Activated CD4-positive, CD25-positive, alpha-beta regulatory T cell treated with anti-CD3 and anti-CD28 coated beads, Interleukin-2, amount 50 U/mL, for 16 hours (primary cell): ENCODE data around the gene GARIN3.
"Not testable (repeated sequence)": the region's sequence is repeated elsewhere in the genome, so short reads cannot be mapped to it uniquely, and the experiment has no call there.

Experiments
- DNase-seq: peaks from one replicate; pipeline ENCODE4 v3.0.0-alpha.2; 2020; ENCODE audit warnings: low read depth, low spot score

The GARIN3 gene

GRCh38 chr5:157166214-157167213 lies at the start of gene GARIN3:
GARIN3 (minus strand) TSS chr5:157166264; CDS start chr5:157166168, 96 bp downstream.
- DNase-seq, result no peak

GRCh38 chr5:157215514-157216167 lies 49.6 kb upstream of the GARIN3 start:
- no peak for DNase-seq

GRCh38 chr5:157214861-157215513 lies 48.9 kb upstream of the GARIN3 start:
- DNase-seq, result no peak

- DNase-seq, result no peak
These were observed 48.4 kb upstream of the GARIN3 start for GRCh38 chr5:157214415-157214814.

- DNase-seq, result no peak
These were observed 47.6 kb upstream of the GARIN3 start for GRCh38 chr5:157213527-157214243.

GRCh38 chr5:157212307-157212706 lies 46.2 kb upstream of the GARIN3 start:
- no peak for DNase-seq

GRCh38 chr5:157210652-157211051 lies 44.6 kb upstream of the GARIN3 start:
- DNase-seq, result not testable (repeated sequence)

GRCh38 chr5:157205708-157206107 lies 39.6 kb upstream of the GARIN3 start:
- DNase-seq, result no peak

- no peak for DNase-seq
These were observed 38.7 kb upstream of the GARIN3 start for GRCh38 chr5:157204765-157205164.

GRCh38 chr5:157203417-157203816 lies 37.4 kb upstream of the GARIN3 start:
- DNase-seq, result no peak

- no peak for DNase-seq
These were observed 35.8 kb upstream of the GARIN3 start for GRCh38 chr5:157201857-157202256.

- no peak for DNase-seq
These were observed 32.4 kb upstream of the GARIN3 start for GRCh38 chr5:157198277-157198986.

GRCh38 chr5:157197086-157197485 lies 31.0 kb upstream of the GARIN3 start:
- DNase-seq, result no peak

GRCh38 chr5:157196045-157196444 lies 30.0 kb upstream of the GARIN3 start:
- DNase-seq, result no peak

GRCh38 chr5:157193699-157194424 lies 27.8 kb upstream of the GARIN3 start:
- DNase-seq, result no peak

- DNase-seq, result no peak
These were observed 23.2 kb upstream of the GARIN3 start for GRCh38 chr5:157189223-157189622.

- DNase-seq, result no peak
These were observed 22.2 kb upstream of the GARIN3 start for GRCh38 chr5:157188270-157188669.

- DNase-seq, result no peak
These were observed 21.1 kb upstream of the GARIN3 start for GRCh38 chr5:157187046-157187754.

GRCh38 chr5:157186309-157187045 lies 20.4 kb upstream of the GARIN3 start:
- DNase-seq, result no peak
